ENCODE measurements around the gene ARHGAP24.
"Not testable (repeated sequence)": the region's sequence is repeated elsewhere in the genome, so short reads cannot be mapped to it uniquely, and the experiment has no call there.

The ARHGAP24 gene

GRCh38 chr4:85812776-85813175 is 337.8 kb downstream of the ARHGAP24 start:
- DNase-seq (ENCODE audit: low read depth in 2 of 2) = no peak

GRCh38 chr4:85815796-85816459 is 341.0 kb downstream of the ARHGAP24 start:
- DNase-seq (ENCODE audit: low read depth in 2 of 2) = no peak

GRCh38 chr4:85818700-85819099 is 343.8 kb downstream of the ARHGAP24 start:
- DNase-seq (ENCODE audit: low read depth in 2 of 2) = no peak

GRCh38 chr4:85820101-85820500 is 345.2 kb downstream of the ARHGAP24 start:
- DNase-seq (ENCODE audit: low read depth in 2 of 2) = not testable (repeated sequence)

- DNase-seq (ENCODE audit: low read depth in 2 of 2) = no peak
Observed at GRCh38 chr4:85821688-85822455, 346.9 kb downstream of the ARHGAP24 start.

GRCh38 chr4:85823295-85823694 is 348.3 kb downstream of the ARHGAP24 start:
- DNase-seq (ENCODE audit: low read depth in 2 of 2) = no peak

GRCh38 chr4:85824166-85824945 is 349.4 kb downstream of the ARHGAP24 start:
- no peak for DNase-seq (ENCODE audit: low read depth in 2 of 2)

- DNase-seq (ENCODE audit: low read depth in 2 of 2) = no peak
Observed at GRCh38 chr4:85826060-85826678, 351.2 kb downstream of the ARHGAP24 start.

GRCh38 chr4:85828027-85828890 is 353.3 kb downstream of the ARHGAP24 start:
- DNase-seq (ENCODE audit: low read depth in 2 of 2) = no peak

GRCh38 chr4:85829276-85830051 is 354.5 kb downstream of the ARHGAP24 start:
- no peak for DNase-seq (ENCODE audit: low read depth in 2 of 2)

- DNase-seq (ENCODE audit: low read depth in 2 of 2) = no peak
Observed at GRCh38 chr4:85831647-85832046, 356.7 kb downstream of the ARHGAP24 start.

GRCh38 chr4:85833302-85833701 is 358.4 kb downstream of the ARHGAP24 start:
- DNase-seq (ENCODE audit: low read depth in 2 of 2) = no peak

GRCh38 chr4:85834934-85835333 is 360.0 kb downstream of the ARHGAP24 start:
- no peak for DNase-seq (ENCODE audit: low read depth in 2 of 2)

GRCh38 chr4:85836588-85837438 is 361.9 kb downstream of the ARHGAP24 start:
- no peak for DNase-seq (ENCODE audit: low read depth in 2 of 2)

- no peak for DNase-seq (ENCODE audit: low read depth in 2 of 2)
Observed at GRCh38 chr4:85837439-85837733, 362.4 kb downstream of the ARHGAP24 start.

GRCh38 chr4:85839981-85840451 is 365.1 kb downstream of the ARHGAP24 start:
- DNase-seq (ENCODE audit: low read depth in 2 of 2) = not testable (repeated sequence)

- no peak for DNase-seq (ENCODE audit: low read depth in 2 of 2)
Observed at GRCh38 chr4:85842540-85842939, 367.6 kb downstream of the ARHGAP24 start.

GRCh38 chr4:85853740-85854139 is 378.8 kb downstream of the ARHGAP24 start:
- DNase-seq (ENCODE audit: low read depth in 2 of 2) = not testable (repeated sequence)

GRCh38 chr4:85854546-85854945 is 379.6 kb downstream of the ARHGAP24 start:
- DNase-seq (ENCODE audit: low read depth in 2 of 2) = no peak
